ENCODE measurements around the gene COPZ2. TPM values are rescaled to one million over a fixed set of nuclear protein-coding genes. Genes with fewer than 3 reads are reported as not detected.

COPZ2 gene
- total RNA-seq, 1 experiment from 2014 or later, result not detected

DNA sequence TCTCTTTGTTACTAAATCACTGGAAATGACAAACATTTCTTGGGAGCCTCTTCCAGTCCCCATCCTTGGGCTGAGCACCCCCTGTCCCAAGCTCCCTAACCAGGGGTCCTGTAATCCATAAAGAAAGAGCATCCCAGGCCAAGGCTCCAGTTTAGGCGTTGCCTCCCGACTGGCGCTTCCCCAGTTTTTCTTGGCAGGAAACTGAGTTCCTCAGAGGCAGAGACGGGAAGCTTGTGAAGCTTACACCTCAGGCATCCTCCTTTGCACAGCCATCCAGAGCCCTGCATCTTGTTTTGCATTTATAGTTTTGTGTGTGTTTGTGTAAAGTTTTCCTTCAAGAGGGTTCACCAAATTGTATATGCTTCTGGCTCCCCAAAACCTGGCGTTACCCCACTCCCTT is 7.1 kb downstream of the COPZ2 start:
- Histone ChIP-seq H3K27me3 (replicated peaks; ENCODE audit: insufficient read depth, low read depth, low read length, poor library complexity) (no peaks in the 10 kb centered on the region), H3K9me3 (ENCODE audit: low read depth, low read length, poor library complexity, severe bottlenecking) (no peaks in the 10 kb centered on the region), H3K27ac (ENCODE audit: low read depth, low read length, poor library complexity, severe bottlenecking) (no peak overlapping the region), H3K4me1 (ENCODE audit: insufficient read depth, low read length, poor library complexity, severe bottlenecking) (peaks cover 10% of the 10 kb centered on the region), H3K36me3 (ENCODE audit: insufficient read depth, low read length, poor library complexity, severe bottlenecking) (no peaks in the 10 kb centered on the region), H3K4me3 (ENCODE audit: low read depth, low read length, poor library complexity, severe bottlenecking) (no peak overlapping the region)
- POLR2A ChIA-PET (ENCODE audit: low non-redundant PET), result no interaction called here
- TF ChIP-seq, protein P1, sequence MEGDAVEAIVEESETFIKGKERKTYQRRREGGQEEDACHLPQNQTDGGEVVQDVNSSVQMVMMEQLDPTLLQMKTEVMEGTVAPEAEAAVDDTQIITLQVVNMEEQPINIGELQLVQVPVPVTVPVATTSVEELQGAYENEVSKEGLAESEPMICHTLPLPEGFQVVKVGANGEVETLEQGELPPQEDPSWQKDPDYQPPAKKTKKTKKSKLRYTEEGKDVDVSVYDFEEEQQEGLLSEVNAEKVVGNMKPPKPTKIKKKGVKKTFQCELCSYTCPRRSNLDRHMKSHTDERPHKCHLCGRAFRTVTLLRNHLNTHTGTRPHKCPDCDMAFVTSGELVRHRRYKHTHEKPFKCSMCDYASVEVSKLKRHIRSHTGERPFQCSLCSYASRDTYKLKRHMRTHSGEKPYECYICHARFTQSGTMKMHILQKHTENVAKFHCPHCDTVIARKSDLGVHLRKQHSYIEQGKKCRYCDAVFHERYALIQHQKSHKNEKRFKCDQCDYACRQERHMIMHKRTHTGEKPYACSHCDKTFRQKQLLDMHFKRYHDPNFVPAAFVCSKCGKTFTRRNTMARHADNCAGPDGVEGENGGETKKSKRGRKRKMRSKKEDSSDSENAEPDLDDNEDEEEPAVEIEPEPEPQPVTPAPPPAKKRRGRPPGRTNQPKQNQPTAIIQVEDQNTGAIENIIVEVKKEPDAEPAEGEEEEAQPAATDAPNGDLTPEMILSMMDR (conservative IDR thresholded peaks at IDR 0.05; ENCODE audit: low read depth, low read length), result no peak
- TF ChIP-seq EZH2 (IDR thresholded peaks at IDR 0.05; ENCODE audit: borderline replicate concordance, low read depth, low read length, poor library complexity, severe bottlenecking), result no peak
- CTCF ChIA-PET, result no interaction called here
- BruUV-seq (replicated peaks), result no TSS peak
- DNase-seq (ENCODE audit: low spot score), result no peak
- intact Hi-C loops (cut with micrococcal nuclease; ENCODE audit: unreplicated experiment), result no loop called here

DNA sequence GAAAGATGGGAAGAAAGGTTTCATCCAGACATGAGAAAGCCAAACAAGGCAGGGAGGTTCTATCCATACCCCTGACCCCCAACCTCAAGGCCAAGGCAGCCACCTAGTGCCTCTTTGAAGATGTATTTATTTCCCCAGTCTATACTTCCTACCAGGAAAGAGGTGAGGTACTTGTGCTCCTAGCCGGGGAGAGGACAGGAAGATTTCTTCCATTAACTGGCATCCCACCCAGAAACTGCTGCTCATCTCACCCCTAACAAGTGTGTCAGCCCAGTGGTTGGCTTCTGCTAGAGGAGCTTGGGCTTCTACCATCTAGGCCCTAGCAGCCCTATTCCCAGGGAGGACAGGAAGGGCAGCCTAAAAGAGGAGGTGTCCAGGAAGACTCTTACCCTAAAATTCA is 8.9 kb downstream of the COPZ2 start:
- BruUV-seq (replicated peaks), result no TSS peak
- no peak overlapping the region for H3K27ac ChIP-seq (ENCODE audit: low read depth, low read length, poor library complexity, severe bottlenecking)
- TF ChIP-seq, protein P1 (conservative IDR thresholded peaks at IDR 0.05; ENCODE audit: low read depth, low read length), result no peak
- TF ChIP-seq EZH2 (IDR thresholded peaks at IDR 0.05; ENCODE audit: borderline replicate concordance, low read depth, low read length, poor library complexity, severe bottlenecking), result no peak
- no peak overlapping the region for H3K4me3 ChIP-seq (ENCODE audit: low read depth, low read length, poor library complexity, severe bottlenecking)
- intact Hi-C loops (cut with micrococcal nuclease; ENCODE audit: unreplicated experiment), result loop anchor here (10.0 kb wide), 1 partner anchor 346 kb away; no protein-coding TSS in a partner anchor
- peaks cover 18% of the 10 kb centered on the region for H3K4me1 ChIP-seq (ENCODE audit: insufficient read depth, low read length, poor library complexity, severe bottlenecking)
- H3K36me3 ChIP-seq (ENCODE audit: insufficient read depth, low read length, poor library complexity, severe bottlenecking), result no peaks in the 10 kb centered on the region
- no peak for DNase-seq (ENCODE audit: low spot score)
- H3K27me3 ChIP-seq (replicated peaks; ENCODE audit: insufficient read depth, low read depth, low read length, poor library complexity), result no peaks in the 10 kb centered on the region
- ChIA-PET CTCF (interaction anchor here (0.5 kb wide), 1 partner anchor 9 kb away, joined by 4 read pairs; no protein-coding TSS in a partner anchor), POLR2A (ENCODE audit: low non-redundant PET) (no interaction called here)
- no peaks in the 10 kb centered on the region for H3K9me3 ChIP-seq (ENCODE audit: low read depth, low read length, poor library complexity, severe bottlenecking)

DNA sequence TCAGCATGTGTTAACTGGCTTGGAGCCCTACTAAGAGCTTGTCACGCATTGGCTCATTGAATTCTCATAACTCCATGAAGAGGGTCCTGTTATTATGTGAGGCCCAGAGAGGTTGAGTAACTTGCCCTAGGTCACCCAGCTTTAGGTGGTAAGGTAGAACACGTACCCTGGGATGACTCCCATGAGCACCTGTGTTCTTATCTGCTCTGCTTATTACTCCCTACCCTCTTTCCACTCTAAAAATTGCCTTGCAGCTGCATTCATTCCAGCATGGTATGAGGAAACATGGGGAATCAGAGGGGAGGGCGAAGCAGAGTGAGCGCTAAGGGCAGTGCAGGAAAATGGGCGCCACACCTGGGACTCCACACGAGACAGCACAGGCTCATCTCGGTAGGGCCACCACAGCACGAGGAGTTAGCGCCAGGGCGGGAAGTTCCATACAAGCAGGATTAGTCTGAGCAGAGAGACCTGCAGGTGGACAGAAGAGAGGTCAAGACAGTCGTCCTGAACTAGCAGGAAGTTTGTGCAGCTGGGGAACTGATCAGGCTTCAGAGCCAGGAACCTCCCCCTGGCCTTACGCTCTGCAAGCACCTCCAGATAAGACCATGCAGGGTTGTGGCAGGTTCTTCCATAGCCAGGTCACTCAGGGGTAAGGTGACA is 10.1 kb downstream of the COPZ2 start:
- DNase-seq (ENCODE audit: low spot score), result no peak
- H3K27ac ChIP-seq (ENCODE audit: low read depth, low read length, poor library complexity, severe bottlenecking), result no peak overlapping the region
- intact Hi-C loops (cut with micrococcal nuclease; ENCODE audit: unreplicated experiment), result loop anchor here (10.0 kb wide), 1 partner anchor 347 kb away; no protein-coding TSS in a partner anchor
- no peak overlapping the region for H3K4me3 ChIP-seq (ENCODE audit: low read depth, low read length, poor library complexity, severe bottlenecking)
- peaks cover 31% of the 10 kb centered on the region for H3K4me1 ChIP-seq (ENCODE audit: insufficient read depth, low read length, poor library complexity, severe bottlenecking)
- no TSS peak for BruUV-seq (replicated peaks)
- H3K9me3 ChIP-seq (ENCODE audit: low read depth, low read length, poor library complexity, severe bottlenecking), result no peaks in the 10 kb centered on the region
- H3K27me3 ChIP-seq (replicated peaks; ENCODE audit: insufficient read depth, low read depth, low read length, poor library complexity), result no peaks in the 10 kb centered on the region
- no peaks in the 10 kb centered on the region for H3K36me3 ChIP-seq (ENCODE audit: insufficient read depth, low read length, poor library complexity, severe bottlenecking)
- TF ChIP-seq, protein P1 (conservative IDR thresholded peaks at IDR 0.05; ENCODE audit: low read depth, low read length), result no peak
- no peak for TF ChIP-seq EZH2 (IDR thresholded peaks at IDR 0.05; ENCODE audit: borderline replicate concordance, low read depth, low read length, poor library complexity, severe bottlenecking)
- CTCF ChIA-PET, result interaction anchor here (0.7 to 1.2 kb wide), 6 partner anchors 9 to 644 kb away, joined by 3 to 6 read pairs (median 3); no protein-coding TSS in a partner anchor
- POLR2A ChIA-PET (ENCODE audit: low non-redundant PET), result no interaction called here
